Fibroblast of pulmonary artery (primary cell): ENCODE measurements around the gene ME3.
"Not testable (repeated sequence)": the region's sequence is repeated elsewhere in the genome, so short reads cannot be mapped to it uniquely, and the experiment has no call there.

Experiments used
- DNase-seq: peaks from one replicate; pipeline ENCODE4 v3.0.0-alpha.2; 2010; ENCODE audit warnings: low read depth
- H3K4me3 ChIP-seq: replicated peaks from 2 replicates; pipeline ENCODE4 v1.5.1; 2011; ENCODE audit warnings: low read depth, mild to moderate bottlenecking, control low read depth, low read length, moderate library complexity
- CTCF ChIP-seq: IDR thresholded peaks from 2 replicates; pipeline ENCODE4 v1.5.1; 2011; ENCODE audit warnings: mild to moderate bottlenecking, control low read depth, low read length, inconsistent platforms; ENCODE audit errors: missing control alignments

ME3 gene

DNA sequence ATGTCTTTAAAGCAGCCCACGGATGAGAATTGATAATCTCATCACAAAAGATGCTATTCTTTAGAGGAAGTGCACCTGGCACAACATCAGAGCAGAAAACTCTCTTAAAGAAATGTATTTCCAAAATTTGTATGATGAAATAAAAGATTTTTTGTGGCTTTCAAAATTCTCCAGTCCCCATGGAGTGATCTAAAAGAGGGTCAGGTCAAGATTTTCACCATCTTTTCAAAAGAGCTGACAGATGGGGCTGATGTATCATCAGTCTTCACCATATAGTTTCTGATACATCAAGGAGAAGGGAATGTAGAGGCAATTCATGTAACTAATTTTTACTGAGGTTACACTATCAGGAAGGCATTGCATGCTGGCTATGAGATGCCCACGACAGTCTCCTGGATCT lies 11.7 kb downstream of the ME3 start:
- no peak for DNase-seq
- no peak overlapping the region for H3K4me3 ChIP-seq
- no peak for TF ChIP-seq CTCF

DNA sequence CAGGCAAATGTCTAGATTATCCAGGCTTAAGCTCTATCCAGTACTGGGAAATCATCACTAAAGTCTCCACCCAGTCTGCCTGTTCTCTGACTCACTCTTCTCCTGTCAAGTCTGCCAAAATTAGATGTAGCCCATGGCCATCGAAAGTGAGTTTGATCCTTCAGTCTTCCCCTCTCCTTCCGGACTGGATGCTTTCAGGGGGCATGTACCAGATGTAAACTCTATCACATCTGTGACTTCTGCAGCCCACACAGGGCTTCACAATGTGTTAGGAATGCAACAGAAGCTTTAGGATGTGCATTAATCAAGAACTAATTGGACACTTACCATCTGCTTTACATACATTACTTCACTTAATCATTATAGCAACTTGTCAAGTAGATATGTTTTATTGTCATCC lies 12.3 kb downstream of the ME3 start:
- DNase-seq = peak; percentile 59
- H3K4me3 ChIP-seq = no peak overlapping the region
- no peak for TF ChIP-seq CTCF

DNA sequence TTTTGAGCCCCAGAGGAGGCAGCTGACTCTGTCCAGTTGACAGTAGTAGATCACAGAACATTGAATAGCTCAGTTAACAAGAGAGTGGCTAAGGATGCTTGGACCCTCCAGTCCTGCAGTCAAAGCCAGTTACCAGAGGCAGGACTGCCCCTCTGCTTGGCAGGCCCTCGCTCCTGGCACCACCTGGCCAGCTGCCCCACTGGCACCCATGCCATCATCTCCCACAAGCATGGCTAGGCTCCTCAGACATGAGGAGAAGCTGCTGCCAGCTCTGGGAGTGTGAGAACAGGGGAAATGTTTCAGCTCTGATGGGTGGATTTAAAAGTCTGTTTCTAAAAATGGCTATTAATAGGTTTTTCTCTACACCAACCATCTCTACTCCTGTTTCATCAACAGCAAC lies 13.9 kb downstream of the ME3 start:
- no peak overlapping the region for H3K4me3 ChIP-seq
- TF ChIP-seq CTCF = no peak
- no peak for DNase-seq

DNA sequence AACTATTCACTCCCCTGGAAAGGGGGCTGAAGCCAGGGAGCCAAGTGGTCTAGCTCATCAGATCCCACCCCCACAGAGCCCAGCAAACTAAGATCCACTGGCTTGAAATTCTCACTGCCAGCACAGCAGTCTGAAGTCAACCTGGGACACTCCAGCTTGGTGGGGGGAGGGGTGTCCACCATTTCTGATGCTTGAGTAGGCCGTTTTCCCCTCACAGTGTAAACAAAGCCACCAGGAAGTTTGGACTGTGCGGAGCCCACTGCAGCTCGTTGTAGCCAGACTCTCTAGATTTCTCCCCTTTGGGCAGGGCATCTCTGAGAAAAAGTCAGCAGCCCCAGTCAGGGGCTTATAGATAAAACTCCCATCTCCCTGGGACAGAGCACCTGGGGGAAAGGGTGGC lies 27.2 kb downstream of the ME3 start:
- not testable (repeated sequence) for H3K4me3 ChIP-seq, DNase-seq

DNA sequence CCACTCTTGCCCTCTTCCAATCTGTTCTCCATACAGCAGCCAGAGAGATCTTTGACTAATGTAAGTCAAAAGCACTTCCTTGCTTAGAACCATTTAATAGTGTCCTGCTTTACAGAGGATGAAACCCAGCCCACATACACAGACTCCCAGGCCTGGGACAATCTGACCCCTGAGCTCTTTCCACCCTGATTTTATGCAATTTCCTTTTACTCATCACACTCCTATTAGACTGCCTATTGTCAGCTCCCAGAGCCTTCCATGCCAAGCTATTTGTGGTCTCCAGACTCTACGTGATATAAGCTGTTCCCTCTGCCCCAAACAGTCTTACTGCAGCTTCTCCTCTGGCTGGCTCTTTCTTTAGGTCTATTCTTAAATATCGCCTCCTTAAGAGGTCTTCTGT lies 28.1 kb downstream of the ME3 start:
- TF ChIP-seq CTCF = no peak
- DNase-seq = peak; percentile 86
- H3K4me3 ChIP-seq = no peak overlapping the region

GRCh38 chr11:86641537-86642261 lies 30.7 kb downstream of the ME3 start:
- no peak for DNase-seq
- no peak overlapping the region for H3K4me3 ChIP-seq
- TF ChIP-seq CTCF = no peak

DNA sequence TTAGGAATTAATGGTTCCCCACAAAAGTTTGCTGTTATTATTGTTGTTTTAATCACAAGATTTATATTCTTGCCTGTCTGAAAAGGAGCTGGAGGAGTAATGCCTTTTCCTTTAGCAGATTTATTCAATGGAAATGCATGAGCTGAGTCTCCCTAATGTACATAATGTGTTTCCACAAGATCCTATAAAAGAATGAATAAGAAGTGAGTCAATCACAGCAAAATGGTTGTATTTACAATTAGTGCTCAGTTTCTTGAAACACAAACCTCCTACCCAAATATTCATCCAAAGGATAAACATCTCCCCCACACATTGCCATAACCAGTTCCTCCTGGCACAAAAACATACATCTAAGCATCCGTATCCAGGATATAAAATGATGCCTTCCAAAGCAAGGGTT lies 33.3 kb downstream of the ME3 start:
- DNase-seq = no peak
- H3K4me3 ChIP-seq = no peak overlapping the region
- TF ChIP-seq CTCF = no peak
